Thymus (tissue), 11 donors: Measurements from ENCODE around the gene ABI3BP. TPM values are rescaled to one million over a fixed set of nuclear protein-coding genes. Genes with fewer than 3 reads are reported as not detected.

ENCODE experiments used
- DNase-seq, 9 donors: peaks; one replicate each; pipeline ENCODE4 v3.0.0-alpha.2; 2013; ENCODE audit warnings: low spot score in 9 of 9, low read depth in 6 of 9, missing footprints in 1 of 9
- H3K27ac ChIP-seq, 2 donors: one replicate each; pipeline ENCODE4 v1.5.1; 2013; ENCODE audit warnings: control low read depth in 1 of 2, low read depth in 1 of 2, low read length in 1 of 2, mild to moderate bottlenecking in 1 of 2, moderate library complexity in 1 of 2
- H3K27me3 ChIP-seq, 2 donors: one replicate each; pipeline ENCODE4 v1.5.1; 2013; ENCODE audit warnings: low read length in 1 of 2; ENCODE audit not compliant: control insufficient read depth in 2 of 2, insufficient read depth in 1 of 2
- H3K36me3 ChIP-seq, 2 donors: one replicate each; pipeline ENCODE4 v1.5.1; 2013; ENCODE audit warnings: low read length in 1 of 2, mild to moderate bottlenecking in 1 of 2, moderate library complexity in 1 of 2; ENCODE audit not compliant: control insufficient read depth in 2 of 2, insufficient read depth in 2 of 2
- H3K4me1 ChIP-seq, 2 donors: one replicate each; pipeline ENCODE4 v1.5.1; 2013; ENCODE audit warnings: low read length in 2 of 2; ENCODE audit not compliant: control insufficient read depth in 2 of 2, insufficient read depth in 2 of 2
- H3K4me3 ChIP-seq, 2 donors: one replicate each; pipeline ENCODE4 v1.5.1; 2013; ENCODE audit warnings: low read length in 2 of 2, control low read depth in 1 of 2, mild to moderate bottlenecking in 1 of 2
- H3K9me3 ChIP-seq, 2 donors: one replicate each; pipeline ENCODE4 v1.5.1; 2013; ENCODE audit warnings: low read length in 1 of 2, mild to moderate bottlenecking in 1 of 2; ENCODE audit not compliant: control insufficient read depth in 2 of 2, insufficient read depth in 1 of 2
- WGBS: extraction: QIAGEN DNeasy Blood & Tissue Kit; methylation state at CpG from one replicate; pipeline ENCODE4 v1.1.7; 2013; 5-methylcytosine and 5-hydroxymethylcytosine counted together
- polyA plus RNA-seq: library from polyadenylated mRNA; stranded (reverse); fragments of 200-250 nt; gene quantifications from one replicate; pipeline ENCODE4 v1.2.3, GENCODE V29; 2013
- total RNA-seq: library from RNA; stranded (reverse); fragments of 120-200 nt; gene quantifications from one replicate; pipeline ENCODE4 v1.2.4, GENCODE V29; 2013
- donor health status: healthy.

Gene ABI3BP
- total and polyA plus RNA-seq, 2 donors: 0.80 to 5.7 TPM

DNA sequence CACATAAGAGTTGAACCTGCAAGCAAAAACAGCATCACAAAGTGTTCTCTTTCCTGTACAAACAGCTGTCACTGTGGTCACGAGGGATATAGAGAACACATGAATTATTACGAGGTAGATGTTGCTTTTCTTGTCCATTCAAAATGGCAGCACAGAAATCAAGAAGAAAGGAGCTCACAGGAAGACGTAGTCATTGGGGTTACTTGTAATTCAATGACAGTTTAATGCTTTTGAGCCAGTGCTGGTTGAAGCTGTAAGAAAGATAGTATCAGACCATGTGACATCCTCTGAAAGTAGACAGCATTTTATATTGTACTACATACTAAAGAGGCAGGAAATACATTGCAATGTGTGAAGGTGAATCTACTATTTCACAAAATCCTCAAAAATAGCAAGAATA lies 140.4 kb downstream of the ABI3BP start:
- peak in 2 of 9 donors; percentile 3 to 18 for DNase-seq
- no peaks in the 10 kb centered on the region for H3K27me3 ChIP-seq
- 21% methylated on average over 3 of the region's 3 CpGs for WGBS
- no peak overlapping the region for H3K27ac ChIP-seq
- H3K4me1 ChIP-seq: no peaks in the 10 kb centered on the region
- no peaks in the 10 kb centered on the region for H3K9me3 ChIP-seq
- no peaks in the 10 kb centered on the region for H3K36me3 ChIP-seq
- H3K4me3 ChIP-seq: no peak overlapping the region

DNA sequence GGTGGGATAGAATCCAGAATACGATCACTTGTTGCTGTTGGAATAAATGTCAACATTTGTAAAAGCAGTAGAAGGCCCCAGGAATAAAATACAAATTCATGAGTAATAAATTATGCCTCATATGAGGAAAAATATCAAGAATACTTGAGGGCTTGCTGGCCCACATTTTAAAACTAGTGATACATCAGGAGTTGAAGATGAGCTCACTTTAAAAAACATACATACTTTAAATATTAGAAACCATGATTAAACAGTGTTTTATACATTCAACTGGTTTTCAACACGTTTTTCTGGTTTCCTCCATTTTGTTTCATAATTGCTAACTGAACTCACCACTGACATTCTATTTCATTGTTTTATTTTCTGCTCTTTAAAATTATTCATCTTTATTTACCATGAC lies 142.5 kb downstream of the ABI3BP start:
- Histone ChIP-seq H3K4me3 (no peak overlapping the region), H3K27ac (no peak overlapping the region), H3K36me3 (no peaks in the 10 kb centered on the region), H3K9me3 (no peaks in the 10 kb centered on the region), H3K27me3 (no peaks in the 10 kb centered on the region), H3K4me1 (no peaks in the 10 kb centered on the region)
- no peak for DNase-seq
- 94% methylated on average over 2 of the region's 2 CpGs for WGBS

DNA sequence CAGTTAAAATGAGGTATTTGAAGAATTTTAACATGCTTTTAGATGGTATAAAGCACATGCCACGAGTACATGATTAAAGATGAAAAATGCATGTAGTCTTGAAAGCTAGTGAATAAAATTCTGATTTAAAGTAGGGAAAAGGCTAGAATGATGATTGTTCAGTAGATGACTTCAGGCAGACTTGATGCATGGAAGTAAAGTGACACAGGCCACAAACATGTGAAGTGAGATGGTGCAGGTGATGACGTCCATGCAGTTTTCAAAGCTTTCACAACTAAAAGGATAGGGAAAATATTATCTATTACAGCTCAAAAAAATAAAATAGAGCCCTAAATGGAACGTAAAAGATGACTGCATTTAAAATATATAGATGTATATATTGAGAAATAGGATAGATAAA lies 143.1 kb downstream of the ABI3BP start:
- Histone ChIP-seq H3K4me1 (no peaks in the 10 kb centered on the region), H3K27me3 (no peaks in the 10 kb centered on the region), H3K9me3 (no peaks in the 10 kb centered on the region), H3K27ac (no peak overlapping the region), H3K36me3 (no peaks in the 10 kb centered on the region), H3K4me3 (no peak overlapping the region)
- WGBS: 92% methylated on average over 3 of the region's 3 CpGs
- DNase-seq: no peak

DNA sequence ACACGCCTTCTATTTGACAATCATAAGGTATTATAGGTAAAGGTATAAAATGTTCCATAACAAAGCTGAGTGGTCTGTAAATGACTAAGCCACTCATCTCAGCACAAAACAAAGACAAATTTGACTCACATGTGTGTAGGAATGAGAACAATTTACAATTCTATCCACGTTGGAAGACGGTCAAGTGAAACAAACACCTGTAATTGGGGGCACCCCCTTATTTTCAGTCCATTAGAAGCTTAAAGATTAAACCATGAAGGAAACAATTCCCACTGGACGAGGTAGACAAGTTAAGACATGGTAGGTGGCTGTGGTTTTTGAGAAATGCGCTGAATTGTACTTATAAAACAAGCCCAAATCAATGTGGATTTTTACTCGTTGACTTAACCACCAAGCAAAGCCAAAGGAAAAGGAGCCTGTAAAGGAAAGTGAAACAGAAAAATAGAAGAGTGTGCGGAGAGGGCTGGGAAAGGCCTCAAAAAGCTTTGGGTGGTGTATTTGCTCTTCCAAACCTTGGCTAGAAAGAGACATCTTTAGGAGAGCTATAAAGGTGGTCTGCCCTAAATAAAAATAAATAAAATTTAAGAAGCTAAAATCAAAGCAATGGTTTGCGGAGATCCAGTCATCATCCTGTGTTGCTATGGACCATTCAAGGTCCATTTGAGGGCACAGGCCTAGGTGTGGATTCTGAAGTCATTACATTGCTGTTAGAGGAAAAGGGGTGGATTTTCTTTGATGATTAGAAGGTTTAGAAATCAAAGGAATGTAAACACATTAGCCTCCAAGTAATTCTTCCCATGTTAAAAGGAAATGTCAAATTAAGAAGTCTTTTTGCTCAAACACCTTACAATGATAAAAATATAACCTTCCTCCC lies 148.9 kb downstream of the ABI3BP start:
- Histone ChIP-seq H3K36me3 (no peaks in the 10 kb centered on the region), H3K27me3 (no peaks in the 10 kb centered on the region), H3K4me3 (no peak overlapping the region), H3K4me1 (no peaks in the 10 kb centered on the region), H3K27ac (peak overlapping the region in 1 of 2 donors; percentile 66), H3K9me3 (no peaks in the 10 kb centered on the region)
- 78% methylated on average over 8 of the region's 8 CpGs for WGBS
- peak in 1 of 9 donors; percentile 13 for DNase-seq

DNA sequence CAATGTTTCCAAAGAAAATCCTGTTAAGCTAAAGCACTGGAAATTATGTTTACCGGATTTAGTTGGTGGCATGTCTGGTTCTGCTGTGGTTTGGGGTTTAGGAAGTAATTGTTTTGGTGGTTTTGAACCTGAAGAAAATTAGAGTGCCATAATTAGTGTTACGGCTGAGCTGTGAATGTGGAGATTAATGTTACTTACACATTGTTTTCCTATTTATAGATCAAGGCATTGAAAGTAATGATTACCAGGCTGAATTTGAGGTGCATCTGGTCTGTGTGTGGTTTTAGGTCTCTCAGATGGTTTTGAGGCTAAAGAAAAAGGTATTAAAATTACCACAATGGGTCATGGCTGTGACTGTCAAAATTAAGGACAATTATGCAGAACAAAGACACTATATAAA lies 155.1 kb downstream of the ABI3BP start:
- no peaks in the 10 kb centered on the region for H3K27me3 ChIP-seq
- WGBS: 9% methylated on average over 2 of the region's 2 CpGs
- DNase-seq: no peak
- no peaks in the 10 kb centered on the region for H3K4me1 ChIP-seq
- H3K4me3 ChIP-seq: no peak overlapping the region
- H3K27ac ChIP-seq: no peak overlapping the region
- no peaks in the 10 kb centered on the region for H3K36me3 ChIP-seq
- no peaks in the 10 kb centered on the region for H3K9me3 ChIP-seq

DNA sequence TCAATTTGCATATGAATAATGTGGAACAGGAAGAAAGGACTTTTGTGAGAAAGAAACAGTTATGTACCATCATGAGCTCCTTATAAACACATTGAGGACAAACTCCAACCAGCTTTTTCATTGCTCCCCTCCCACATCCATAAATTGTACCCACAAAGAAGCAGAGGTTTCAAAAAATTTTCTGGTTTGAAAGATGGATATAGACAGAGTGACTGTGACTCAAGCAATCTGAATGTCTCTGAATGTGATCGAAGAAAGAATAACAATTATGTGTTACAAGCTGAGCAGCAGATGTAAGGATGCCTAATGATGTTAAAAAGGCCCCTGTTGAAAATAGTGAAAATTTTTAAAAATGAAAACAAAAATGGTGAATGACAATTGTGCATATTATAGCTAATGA lies 156.6 kb downstream of the ABI3BP start:
- WGBS: 98% methylated on average over 1 of the region's 1 CpG
- H3K27me3 ChIP-seq: no peaks in the 10 kb centered on the region
- no peak for DNase-seq
- no peaks in the 10 kb centered on the region for H3K4me1 ChIP-seq
- no peak overlapping the region for H3K4me3 ChIP-seq
- H3K27ac ChIP-seq: no peak overlapping the region
- H3K9me3 ChIP-seq: no peaks in the 10 kb centered on the region
- no peaks in the 10 kb centered on the region for H3K36me3 ChIP-seq

DNA sequence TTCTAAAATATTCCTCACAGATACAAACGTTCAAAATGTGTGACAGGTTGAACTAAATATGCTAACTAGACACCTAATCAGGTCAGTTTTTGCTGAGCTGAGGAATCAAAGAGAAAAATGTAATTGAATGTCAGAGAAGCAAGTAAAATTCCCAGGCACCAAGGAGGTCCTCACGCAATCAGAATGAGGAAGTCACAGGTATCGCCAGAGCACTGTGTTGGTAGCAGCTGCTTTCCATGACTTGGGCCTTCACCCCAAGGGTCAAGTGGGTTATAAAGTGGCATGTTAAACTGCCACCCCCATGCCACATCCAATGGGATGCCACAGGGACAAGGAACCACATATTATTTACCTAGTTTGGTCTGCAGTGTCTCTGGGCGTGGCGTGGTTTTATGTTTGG lies 158.9 kb downstream of the ABI3BP start:
- 95% methylated on average over 5 of the region's 5 CpGs for WGBS
- no peak for DNase-seq
- no peak overlapping the region for H3K4me3 ChIP-seq
- H3K27ac ChIP-seq: no peak overlapping the region
- no peaks in the 10 kb centered on the region for H3K27me3 ChIP-seq
- H3K9me3 ChIP-seq: no peaks in the 10 kb centered on the region
- no peaks in the 10 kb centered on the region for H3K36me3 ChIP-seq
- H3K4me1 ChIP-seq: no peaks in the 10 kb centered on the region

DNA sequence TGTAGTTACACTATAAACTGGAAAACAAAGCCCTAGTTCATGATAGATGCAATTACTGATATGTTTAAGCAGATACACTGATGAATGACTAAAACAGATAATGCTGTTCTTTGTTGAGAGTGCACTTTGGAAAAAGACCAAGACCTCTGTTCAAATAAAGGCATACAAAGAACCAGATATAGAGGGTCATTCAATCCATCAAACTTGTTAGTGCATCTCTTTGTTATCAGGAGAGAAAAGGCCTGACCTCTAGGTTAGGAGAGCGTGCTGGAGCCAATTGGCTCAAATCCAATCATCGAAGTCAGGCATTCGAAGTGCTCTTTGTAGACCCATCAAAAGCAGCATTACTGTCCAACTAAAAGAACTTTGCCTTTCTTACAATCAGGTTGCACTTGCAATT lies 159.7 kb downstream of the ABI3BP start:
- H3K9me3 ChIP-seq: no peaks in the 10 kb centered on the region
- H3K27me3 ChIP-seq: no peaks in the 10 kb centered on the region
- no peaks in the 10 kb centered on the region for H3K36me3 ChIP-seq
- no peaks in the 10 kb centered on the region for H3K4me1 ChIP-seq
- no peak overlapping the region for H3K27ac ChIP-seq
- 93% methylated on average over 3 of the region's 3 CpGs for WGBS
- DNase-seq: no peak
- H3K4me3 ChIP-seq: no peak overlapping the region

DNA sequence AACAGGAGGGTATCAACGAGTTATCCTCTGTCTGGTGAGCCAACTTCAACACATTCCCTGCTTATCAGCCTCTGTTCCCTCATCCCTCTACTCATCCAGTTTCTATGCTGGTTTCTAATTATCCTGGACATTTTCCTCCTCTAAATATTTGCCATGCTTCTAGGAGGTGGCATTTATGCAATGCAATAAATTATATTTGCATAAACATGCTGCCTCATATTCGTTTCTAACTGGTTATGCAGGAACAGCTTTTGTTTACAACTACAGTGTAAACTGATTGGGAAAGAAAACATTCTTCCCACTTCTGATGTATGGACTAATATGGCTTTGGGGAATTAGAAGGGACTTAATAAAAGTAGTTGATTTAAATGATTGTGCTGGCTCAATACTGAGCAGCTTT lies 161.6 kb downstream of the ABI3BP start:
- 91% methylated on average over 2 of the region's 2 CpGs for WGBS
- no peaks in the 10 kb centered on the region for H3K36me3 ChIP-seq
- no peaks in the 10 kb centered on the region for H3K4me1 ChIP-seq
- H3K27me3 ChIP-seq: no peaks in the 10 kb centered on the region
- H3K27ac ChIP-seq: no peak overlapping the region
- H3K9me3 ChIP-seq: no peaks in the 10 kb centered on the region
- no peak overlapping the region for H3K4me3 ChIP-seq
- no peak for DNase-seq
